ENCODE data around the gene FITM1.
A peak's percentile ranks its signal among the peaks of the same experiment; 100 is the strongest.

FITM1 gene

DNA sequence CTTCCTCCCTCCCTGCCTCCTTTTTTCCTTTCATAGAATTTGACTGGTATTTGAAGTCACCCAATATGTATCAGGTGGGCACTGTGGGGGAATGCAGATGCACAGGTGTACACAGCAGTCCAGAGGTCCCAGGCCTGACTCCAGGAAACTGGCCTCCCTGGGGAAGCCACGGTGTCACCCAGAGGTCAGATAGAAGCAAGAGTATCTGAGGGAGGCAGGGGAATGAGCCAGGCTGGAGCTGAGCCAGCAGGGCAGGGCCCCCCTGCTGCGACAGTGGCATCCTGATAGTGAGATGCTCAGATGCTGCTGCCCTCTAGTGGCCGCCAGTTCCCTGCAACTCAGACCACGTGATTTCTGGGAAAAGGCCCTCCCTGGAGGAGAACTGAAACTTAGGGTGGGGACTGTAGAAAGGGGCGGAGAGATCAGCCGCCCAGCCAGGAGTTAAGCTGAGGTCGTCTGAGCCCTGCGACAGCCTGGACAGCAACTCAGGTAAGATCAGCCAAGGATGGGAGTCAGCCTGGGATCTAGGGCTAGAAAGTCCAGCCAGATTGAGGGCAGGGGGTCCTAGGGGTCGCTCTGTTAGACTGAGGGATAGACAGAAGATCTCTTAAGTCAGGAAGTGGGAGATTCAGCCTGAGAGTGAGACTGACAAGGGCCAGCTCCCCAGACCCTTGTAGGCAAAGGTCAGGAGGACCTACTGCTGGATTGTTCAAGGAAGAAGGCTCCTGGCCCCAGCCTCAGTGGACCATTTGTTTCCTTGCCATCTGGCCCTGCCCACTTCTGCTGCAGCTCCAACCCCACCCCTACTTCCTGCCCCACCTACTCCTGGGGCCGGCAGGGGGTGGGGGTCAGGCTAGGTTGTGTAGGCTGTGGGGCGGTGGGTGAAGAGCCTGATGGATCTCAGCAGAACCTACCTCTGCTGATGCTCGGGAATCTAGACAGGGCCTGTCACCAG lies 30.7 kb downstream of the FITM1 start, which contains the start of gene IRF9:
IRF9 (plus strand) TSS at position 416 of the 955 bp plus-strand sequence. CDS start 880 bp downstream, outside the sequence.
- peak; percentile 45 to 97 (median 92) for DNase-seq

DNA sequence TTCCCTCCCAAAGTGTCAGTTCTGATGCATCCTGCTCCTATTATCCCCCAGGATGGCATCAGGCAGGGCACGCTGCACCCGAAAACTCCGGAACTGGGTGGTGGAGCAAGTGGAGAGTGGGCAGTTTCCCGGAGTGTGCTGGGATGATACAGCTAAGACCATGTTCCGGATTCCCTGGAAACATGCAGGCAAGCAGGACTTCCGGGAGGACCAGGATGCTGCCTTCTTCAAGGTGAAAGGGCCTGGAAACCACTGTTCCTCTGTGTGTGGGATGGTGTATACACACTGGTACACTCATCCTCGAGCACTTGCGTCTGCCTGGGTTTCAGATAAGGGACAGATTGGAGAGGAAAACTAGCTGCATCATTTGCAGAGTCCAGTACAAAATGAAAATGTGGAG lies 31.6 kb downstream of the FITM1 start:
- peak in 3 of 14 donors; percentile 21 to 25 (median 22) for DNase-seq

DNA sequence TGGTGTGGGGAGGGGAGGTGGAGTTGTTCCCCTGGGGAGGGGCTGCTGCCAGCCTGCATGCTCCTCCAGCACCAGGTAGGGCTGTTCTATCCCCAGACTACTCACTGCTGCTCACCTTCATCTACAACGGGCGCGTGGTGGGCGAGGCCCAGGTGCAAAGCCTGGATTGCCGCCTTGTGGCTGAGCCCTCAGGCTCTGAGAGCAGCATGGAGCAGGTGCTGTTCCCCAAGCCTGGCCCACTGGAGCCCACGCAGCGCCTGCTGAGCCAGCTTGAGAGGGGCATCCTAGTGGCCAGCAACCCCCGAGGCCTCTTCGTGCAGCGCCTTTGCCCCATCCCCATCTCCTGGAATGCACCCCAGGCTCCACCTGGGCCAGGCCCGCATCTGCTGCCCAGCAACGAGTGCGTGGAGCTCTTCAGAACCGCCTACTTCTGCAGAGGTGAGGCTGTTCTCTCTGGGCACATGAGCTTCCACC lies 34.1 kb downstream of the FITM1 start:
- no peak for DNase-seq

DNA sequence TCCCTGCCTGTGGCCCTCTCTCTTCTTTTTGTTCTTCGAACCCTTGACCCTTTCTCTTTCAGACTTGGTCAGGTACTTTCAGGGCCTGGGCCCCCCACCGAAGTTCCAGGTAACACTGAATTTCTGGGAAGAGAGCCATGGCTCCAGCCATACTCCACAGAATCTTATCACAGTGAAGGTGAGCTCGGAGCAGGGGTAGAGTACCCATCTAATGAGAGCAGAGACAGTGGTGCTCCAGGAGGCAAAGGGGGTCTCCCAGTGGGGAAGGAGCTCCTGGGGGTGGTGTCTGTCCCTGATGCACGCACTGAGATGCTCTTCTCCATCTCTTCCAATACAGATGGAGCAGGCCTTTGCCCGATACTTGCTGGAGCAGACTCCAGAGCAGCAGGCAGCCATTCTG lies 35.3 kb downstream of the FITM1 start:
- no peak for DNase-seq

DNA sequence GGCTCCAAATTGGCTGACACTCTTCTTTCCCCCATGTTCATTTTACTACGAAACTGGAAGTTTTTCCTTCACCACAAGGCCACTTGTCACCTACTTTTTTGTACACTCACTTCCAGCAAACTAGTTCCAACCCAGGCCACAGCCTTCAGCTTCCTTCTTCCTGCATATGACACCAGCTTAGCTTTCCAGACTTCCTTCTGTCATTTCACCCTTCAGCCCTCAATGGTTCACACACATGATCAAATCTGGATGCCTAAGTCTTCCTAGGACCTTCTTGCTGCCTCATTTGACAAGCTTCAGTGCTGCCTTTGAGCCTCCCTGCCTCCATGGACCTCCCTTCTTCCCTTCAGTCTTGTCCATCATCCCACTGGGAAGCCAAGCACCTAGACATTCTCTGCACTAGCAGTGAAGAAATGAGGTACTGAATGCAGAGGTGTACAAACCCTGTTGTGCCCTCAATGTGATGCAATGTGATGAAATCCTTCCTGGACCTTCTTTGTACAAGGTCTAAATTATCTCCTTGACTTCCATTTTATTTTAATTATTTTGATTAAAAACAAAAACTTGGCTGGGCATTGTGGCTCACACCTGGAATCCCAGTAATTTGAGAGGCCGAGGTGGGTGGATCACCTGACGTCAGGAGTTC lies 37.1 kb downstream of the FITM1 start:
- no peak for DNase-seq

DNA sequence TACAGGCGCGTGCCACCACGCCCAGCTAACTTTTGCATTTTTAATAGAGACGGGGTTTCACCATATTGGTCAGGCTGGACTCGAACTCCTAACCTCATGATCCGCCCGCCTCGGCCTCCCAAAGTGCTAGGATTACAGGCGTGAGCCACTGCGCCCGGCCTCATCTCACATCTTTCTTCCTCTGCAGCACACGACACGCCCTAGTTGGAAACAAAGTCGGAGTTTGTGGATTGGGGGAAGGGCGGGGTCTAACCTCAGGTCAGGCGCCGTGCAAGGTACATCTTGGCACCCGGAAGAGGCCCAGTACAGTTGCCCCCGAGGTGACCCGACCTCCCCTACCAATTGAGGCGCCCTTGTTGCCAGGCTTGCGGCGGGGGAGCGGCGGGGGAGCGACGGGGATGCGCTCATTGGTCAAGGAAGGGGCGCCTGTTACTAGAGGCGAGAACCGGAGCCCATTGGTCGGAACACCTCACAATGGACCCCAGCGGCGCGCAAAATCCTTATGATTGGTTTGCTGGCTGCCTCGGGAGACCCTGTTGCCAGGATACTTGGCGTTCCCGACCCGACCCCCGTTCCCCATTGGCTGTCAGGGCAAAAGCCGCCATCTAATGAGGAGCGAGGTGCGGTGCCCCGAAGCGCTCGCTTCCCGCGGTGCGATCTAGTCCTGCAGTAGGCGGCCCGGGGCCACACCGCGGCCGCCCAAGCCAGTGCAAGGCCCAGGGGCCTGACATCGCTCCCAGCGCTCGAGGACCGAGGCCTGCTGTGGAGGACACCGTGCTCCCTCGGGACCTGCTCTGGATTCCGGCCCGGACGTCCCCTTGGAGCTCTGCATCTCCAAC lies 41.2 kb downstream of the FITM1 start, which contains the start of gene REC8:
REC8 (plus strand) TSS at position 659 of the 839 bp plus-strand sequence. CDS start 473 bp downstream, outside the sequence.
- peak; percentile 46 to 98 (median 86) for DNase-seq

DNA sequence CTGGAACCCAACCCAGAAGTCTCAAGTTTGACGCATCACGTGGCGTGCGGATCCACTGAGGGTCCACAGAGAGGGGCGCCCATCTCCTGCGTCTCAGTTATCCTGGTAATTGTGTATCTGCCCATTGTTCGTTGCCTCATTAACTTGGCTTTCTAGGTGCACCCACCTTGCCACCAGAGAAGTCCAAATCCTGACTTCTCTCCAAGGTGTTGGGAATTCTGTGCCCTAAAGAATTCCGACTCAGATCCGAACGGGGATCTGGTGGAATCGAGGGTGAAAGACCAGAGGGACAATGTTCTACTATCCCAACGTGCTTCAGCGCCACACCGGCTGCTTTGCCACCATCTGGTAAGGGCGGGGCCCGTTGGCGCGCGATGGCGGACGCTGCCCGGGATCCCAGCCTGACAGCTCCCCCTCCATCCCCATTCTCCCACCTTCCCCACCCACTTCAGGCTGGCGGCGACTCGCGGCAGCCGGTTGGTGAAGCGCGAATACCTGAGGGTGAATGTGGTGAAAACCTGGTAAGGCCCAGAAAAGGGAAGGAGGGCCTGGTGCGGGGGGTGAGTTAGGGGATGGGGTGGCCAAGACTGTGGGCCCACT lies 41.9 kb downstream of the FITM1 start:
- DNase-seq: peak in 2 of 14 donors; percentile 36 to 43

DNA sequence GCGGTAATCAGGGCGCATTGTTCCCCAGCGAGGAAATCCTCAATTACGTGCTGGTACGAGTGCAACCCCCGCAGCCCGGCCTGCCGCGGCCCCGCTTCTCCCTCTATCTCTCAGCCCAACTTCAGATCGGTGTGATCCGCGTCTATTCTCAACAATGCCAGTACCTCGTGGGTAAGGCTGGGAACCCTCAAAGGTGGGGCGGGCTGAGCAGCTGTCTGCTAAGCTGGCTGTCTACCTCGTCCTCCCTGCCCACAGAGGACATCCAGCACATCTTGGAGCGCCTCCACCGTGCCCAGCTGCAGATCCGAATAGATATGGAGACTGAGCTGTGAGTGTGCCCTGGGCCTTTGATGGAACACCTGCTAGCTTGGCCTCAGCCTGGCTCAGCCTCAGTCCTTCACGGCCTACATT lies 42.4 kb downstream of the FITM1 start:
- peak in 1 of 14 donors; percentile 35 for DNase-seq

DNA sequence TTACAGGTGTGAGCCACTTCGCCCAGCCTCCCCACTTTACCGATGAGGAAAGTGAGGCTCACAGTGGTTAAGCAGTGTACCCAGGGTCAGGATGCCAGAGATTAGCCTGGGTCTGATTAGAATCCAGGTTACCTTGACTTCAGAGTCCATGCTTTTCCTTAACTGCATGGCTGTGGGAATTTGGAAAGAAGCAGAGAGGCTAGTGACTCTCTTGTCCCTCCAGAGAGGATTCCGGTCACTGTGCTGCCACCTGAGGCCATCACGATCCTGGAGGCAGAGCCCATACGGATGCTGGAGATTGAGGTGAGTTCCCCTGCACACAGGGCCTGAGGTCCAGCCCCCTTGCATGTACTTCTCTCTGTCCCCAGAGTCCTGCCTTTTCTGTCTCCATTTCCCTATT lies 46.1 kb downstream of the FITM1 start:
- no peak for DNase-seq

DNA sequence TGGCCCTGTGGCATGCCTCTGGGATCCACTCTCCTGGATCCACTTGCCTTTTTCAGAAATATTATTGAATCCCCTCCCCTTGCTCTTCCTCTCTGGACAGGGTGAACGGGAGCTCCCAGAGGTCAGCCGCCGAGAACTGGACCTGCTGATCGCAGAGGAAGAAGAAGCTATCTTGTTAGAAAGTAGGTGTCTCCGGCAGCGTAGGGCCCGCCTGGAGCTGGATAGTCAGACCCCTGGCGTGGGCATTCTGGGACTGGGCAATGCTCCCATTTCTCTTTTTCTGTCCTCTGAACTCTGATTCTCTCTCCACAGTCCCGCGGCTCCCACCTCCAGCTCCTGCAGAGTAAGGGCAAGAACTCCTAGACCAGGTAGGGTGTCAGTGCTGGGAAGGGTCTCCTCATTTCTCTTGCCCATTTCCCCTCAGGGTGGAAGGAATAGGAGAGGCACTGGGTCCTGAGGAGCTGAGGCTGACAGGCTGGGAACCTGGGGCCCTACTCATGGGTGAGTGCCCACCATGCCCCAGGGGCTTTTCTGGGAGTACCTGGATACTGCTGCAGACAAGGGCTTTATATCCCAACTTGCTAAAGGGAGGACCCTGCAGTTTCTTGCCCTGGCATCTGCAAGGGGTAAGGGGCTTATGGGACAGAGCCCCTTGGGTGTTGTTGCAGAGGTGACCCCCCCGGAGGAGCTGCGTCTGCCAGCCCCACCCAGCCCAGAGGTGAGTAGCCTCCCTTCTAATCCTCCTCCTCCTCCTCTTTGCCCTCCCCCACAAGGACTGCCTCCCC lies 46.8 kb downstream of the FITM1 start:
- no peak for DNase-seq

DNA sequence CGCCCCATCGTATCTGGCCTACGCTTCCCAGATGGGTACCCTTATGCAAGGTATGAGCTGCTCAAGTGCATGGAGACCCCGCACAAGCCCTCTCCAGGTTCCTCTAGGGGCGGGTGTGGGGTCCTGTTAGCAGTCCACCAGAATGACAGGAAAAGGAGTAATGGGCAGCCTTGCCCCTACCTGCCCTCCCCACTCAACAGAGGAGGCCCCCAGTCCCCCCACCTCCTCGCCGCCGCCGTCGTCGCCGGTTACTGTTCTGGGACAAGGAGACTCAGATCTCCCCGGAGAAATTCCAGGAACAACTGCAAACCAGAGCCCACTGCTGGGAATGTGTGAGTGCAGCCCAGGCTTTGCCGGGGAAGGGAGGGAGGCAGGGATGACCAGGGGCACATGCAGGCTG lies 47.4 kb downstream of the FITM1 start:
- DNase-seq: no peak

DNA sequence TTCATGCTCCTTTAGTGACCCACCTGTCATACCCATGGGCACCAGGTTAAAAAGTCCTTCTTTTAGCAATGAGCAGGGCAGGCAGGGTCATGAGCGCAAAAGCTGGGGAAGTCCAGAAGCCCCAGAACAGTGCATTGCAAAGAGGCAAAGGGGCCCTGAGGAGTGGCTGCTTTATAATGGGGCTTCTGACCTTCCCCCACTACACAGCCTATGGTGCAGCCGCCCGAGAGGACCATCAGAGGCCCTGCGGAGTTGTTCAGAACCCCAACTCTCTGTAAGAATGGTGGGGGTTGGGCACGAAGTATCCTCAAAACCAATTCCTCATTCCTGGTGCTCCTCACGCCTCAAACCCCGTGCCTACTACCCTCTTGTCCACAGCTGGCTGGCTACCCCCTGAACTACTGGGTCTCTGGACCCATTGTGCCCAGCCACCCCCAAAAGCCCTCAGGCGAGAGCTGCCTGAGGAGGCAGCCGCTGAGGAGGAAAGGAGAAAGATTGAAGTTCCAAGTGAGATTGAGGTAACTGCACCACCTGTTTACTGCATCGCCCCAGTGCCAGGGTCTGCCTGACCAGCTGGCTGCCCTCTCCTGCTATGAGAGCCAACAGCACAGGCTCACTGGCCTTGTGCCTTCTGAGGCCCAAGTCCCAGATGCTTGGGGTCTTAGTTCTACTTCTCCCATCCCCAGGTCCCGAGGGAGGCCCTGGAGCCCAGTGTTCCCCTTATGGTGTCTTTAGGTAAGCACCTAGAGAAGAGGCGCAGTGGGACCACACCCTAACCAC lies 48.1 kb downstream of the FITM1 start:
- DNase-seq: no peak

DNA sequence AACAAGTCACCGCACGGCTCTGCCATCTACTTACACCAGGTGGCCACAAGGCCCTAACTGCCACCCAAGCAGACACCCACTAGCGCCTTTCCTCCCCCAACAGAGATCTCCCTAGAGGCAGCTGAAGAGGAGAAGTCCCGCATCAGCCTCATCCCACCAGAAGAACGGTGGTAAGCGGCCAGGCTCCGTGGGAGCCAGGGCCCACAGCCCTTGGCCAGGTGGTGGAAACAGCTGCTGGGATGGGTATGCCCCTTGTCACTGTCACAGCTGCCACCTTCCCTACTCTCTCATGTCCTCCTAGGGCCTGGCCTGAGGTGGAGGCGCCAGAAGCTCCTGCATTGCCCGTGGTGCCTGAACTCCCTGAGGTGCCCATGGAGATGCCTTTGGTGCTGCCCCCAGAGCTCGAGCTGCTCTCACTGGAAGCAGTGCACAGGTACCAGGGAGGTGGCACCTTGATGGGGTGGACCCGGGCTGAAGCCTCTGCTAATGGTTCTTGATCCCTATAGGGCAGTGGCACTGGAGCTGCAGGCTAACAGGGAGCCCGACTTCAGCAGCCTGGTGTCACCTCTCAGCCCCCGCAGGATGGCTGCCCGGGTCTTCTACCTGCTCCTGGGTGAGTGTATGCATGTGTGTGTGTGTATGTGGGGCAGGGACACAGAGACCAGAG lies 49.0 kb downstream of the FITM1 start:
- no peak for DNase-seq

DNA sequence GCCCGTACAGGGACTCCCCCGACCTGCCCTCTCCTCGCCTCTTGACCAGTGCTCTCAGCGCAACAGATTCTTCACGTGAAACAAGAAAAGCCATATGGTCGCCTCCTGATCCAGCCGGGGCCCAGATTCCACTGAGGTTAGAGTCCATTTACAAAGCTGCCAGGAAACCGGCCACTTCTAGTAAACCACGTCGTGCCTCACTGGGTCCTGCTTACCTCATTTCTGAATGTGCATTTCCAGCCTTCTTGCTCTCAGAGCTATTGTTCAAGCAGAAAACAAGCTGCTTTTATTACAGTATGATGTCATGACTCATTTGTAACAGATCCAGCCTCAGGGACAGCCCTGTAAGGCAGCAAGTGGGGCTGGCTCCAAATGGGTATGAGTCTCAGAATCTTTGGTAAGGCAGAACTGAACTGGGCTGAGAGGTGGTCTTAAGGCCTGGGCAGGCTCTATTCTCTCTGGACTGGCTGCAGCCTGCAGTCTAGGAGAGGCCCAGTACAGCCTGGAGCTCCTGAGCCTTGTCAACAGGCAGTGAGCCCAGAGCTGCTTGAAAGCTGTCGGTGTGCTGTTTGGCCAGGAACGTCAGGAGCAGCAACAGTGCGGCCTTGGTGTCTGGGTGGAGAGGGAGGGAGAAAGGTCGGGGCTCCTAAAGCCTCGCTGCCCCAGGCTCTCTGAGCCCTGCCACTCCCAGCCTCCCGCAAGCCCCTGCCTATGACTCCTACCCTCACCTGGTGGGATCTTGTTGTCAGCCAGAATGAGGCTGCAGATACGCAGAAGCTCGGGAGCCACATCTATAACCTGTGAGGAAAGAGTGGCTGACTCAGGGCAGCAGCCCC lies 49.7 kb downstream of the FITM1 start:
- DNase-seq: peak in 8 of 14 donors; percentile 14 to 78 (median 30)

DNA sequence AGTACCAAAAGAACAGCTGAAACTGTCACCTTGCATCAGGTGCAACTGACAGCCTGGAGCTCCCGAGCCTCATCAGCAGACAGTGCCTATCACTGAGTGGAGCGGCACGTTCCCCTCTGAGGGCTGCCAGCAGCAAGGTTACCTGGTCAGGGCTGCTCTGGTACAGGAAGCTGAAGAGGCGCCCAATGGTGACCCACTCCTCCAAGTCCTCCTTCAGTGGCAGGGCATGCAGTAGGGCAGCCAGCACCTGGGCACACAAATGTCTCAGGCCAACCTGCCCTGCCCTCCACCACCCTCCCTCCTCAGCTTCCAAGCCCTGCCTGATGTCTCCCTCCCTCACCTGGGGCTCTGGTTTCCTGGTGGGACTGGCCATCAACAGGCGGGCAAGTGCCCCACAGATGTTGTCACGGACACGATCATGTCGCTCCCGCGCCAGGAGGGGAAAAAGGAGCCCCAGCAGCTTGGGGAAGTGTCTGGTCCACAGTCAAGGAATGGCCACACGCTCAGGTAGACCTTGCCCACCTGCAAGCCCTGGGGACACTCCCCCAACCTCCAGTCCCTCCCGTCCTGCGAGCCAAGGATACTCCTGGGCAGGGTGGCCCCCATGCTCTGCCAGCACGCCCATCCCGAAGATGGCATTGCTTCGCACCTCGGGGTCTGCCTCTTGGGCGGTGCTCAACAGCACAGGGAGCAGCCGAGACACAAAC lies 51.1 kb downstream of the FITM1 start:
- DNase-seq: no peak
